ENCODE data around the gene LDLRAD3. TPM values are rescaled to one million over a fixed set of nuclear protein-coding genes. Genes with fewer than 3 reads are reported as not detected.

Gene LDLRAD3
- polyA plus RNA-seq, 1 donor (not counting 4 experiments of a cell fraction or from before 2014, with no cell fraction given): 13.1 TPM

DNA sequence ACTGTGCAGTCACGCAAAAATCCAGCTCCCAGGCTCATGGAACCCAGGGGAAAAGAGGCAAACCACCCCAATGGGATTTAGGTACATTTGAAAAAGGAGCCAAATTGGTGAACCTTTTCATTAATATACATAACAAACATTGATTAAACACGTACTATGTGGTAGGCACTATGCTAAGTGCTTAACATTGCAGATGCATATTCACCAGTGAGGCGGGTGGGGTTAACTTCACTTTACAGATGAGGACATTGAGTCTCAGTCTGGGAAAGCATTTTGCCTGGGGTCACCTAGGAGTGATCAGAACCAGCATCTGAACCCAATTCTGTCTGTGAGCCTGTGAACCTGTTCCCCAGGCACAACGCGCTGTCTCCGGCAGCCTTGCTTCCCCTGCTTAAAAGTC is 199.0 kb downstream of the LDLRAD3 start:
- H3K9me3 ChIP-seq (ENCODE audit: control insufficient read depth, low read depth, low read length): no peaks in the 10 kb centered on the region
- no peaks in the 10 kb centered on the region for H4K20me1 ChIP-seq (ENCODE audit: control insufficient read depth, extremely low read depth, insufficient read depth, low read length)
- dilution Hi-C loops (cut with MboI; ENCODE audit: extremely low pct_ligation_motif_present, low sequenced_read_pairs): no loop called here
- no peaks in the 10 kb centered on the region for H3K9me1 ChIP-seq (ENCODE audit: control insufficient read depth, extremely low read depth, insufficient read depth, low read length)
- no peaks in the 10 kb centered on the region for H3K27me3 ChIP-seq (ENCODE audit: control insufficient read depth, extremely low read depth, insufficient read depth, low read length)
- H3K36me3 ChIP-seq (ENCODE audit: control insufficient read depth in 2 of 2, extremely low read depth in 1 of 2, insufficient read depth in 2 of 2, low read length in 2 of 2): peaks cover 0 to 1% of the 10 kb centered on the region in 2 experiments
- no peak for FAIRE-seq
- H3K79me2 ChIP-seq (ENCODE audit: control insufficient read depth, insufficient read depth, low read length): no peaks in the 10 kb centered on the region
- TF ChIP-seq, protein P1, sequence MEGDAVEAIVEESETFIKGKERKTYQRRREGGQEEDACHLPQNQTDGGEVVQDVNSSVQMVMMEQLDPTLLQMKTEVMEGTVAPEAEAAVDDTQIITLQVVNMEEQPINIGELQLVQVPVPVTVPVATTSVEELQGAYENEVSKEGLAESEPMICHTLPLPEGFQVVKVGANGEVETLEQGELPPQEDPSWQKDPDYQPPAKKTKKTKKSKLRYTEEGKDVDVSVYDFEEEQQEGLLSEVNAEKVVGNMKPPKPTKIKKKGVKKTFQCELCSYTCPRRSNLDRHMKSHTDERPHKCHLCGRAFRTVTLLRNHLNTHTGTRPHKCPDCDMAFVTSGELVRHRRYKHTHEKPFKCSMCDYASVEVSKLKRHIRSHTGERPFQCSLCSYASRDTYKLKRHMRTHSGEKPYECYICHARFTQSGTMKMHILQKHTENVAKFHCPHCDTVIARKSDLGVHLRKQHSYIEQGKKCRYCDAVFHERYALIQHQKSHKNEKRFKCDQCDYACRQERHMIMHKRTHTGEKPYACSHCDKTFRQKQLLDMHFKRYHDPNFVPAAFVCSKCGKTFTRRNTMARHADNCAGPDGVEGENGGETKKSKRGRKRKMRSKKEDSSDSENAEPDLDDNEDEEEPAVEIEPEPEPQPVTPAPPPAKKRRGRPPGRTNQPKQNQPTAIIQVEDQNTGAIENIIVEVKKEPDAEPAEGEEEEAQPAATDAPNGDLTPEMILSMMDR (optimal IDR thresholded peaks at IDR 0.05 in 1 of 3, IDR thresholded peaks at IDR 0.05 in 1 of 3, conservative IDR thresholded peaks at IDR 0.05 in 1 of 3; ENCODE audit: extremely low read depth in 1 of 3, insufficient read depth in 2 of 3, low read length in 3 of 3): no peak
- TF ChIP-seq EZH2 (IDR thresholded peaks at IDR 0.05; ENCODE audit: low read length): no peak
- H3K4me1 ChIP-seq (ENCODE audit: control insufficient read depth, extremely low read depth, insufficient read depth, low read length): peaks cover 12% of the 10 kb centered on the region
- no peak overlapping the region for H3K4me2 ChIP-seq (ENCODE audit: control insufficient read depth, extremely low read depth, insufficient read depth, low read depth, low read length)
- no peak overlapping the region for H3K4me3 ChIP-seq (ENCODE audit: control insufficient read depth in 2 of 3, extremely low read depth in 1 of 3, insufficient read depth in 2 of 3, low read depth in 1 of 3, low read length in 3 of 3)
- H2AFZ ChIP-seq (ENCODE audit: control insufficient read depth, low read length): no peak overlapping the region
- DNase-seq (ENCODE audit: low read depth, low spot score): no peak
- H3K9ac ChIP-seq (ENCODE audit: control insufficient read depth, extremely low read depth, insufficient read depth, low read length): no peak overlapping the region
- no peak overlapping the region for H3K27ac ChIP-seq (ENCODE audit: control insufficient read depth, insufficient read depth, low read length)

DNA sequence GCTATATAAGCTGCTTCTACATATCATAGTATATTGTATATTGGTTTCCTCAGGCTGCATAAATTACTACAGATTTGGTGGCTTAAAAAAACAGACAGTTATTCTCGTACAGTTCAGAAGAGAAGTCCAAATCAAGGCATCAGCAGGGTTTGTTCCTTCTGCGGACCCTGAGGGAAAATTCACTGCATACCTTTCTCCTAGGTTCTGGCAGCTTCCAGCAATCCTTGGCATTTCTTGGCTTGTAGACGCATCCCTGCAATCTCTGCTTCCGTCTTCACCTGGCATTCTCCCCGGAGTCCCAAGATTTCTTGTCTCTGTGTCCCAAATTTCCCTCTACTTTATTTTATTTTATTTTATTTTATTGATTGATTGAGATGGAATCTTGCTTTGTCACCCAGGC is 202.6 kb downstream of the LDLRAD3 start:
- DNase-seq (ENCODE audit: low read depth, low spot score): no peak
- TF ChIP-seq, protein P1 (optimal IDR thresholded peaks at IDR 0.05 in 1 of 3, IDR thresholded peaks at IDR 0.05 in 1 of 3, conservative IDR thresholded peaks at IDR 0.05 in 1 of 3; ENCODE audit: extremely low read depth in 1 of 3, insufficient read depth in 2 of 3, low read length in 3 of 3): no peak
- TF ChIP-seq EZH2 (IDR thresholded peaks at IDR 0.05; ENCODE audit: low read length): no peak
- Histone ChIP-seq H3K4me1 (ENCODE audit: control insufficient read depth, extremely low read depth, insufficient read depth, low read length) (peaks cover 37% of the 10 kb centered on the region), H2AFZ (ENCODE audit: control insufficient read depth, low read length) (no peak overlapping the region), H3K9me1 (ENCODE audit: control insufficient read depth, extremely low read depth, insufficient read depth, low read length) (no peaks in the 10 kb centered on the region), H3K4me3 (ENCODE audit: control insufficient read depth in 2 of 3, extremely low read depth in 1 of 3, insufficient read depth in 2 of 3, low read depth in 1 of 3, low read length in 3 of 3) (peak overlapping the region in 1 of 3 experiments; percentile 13), H3K27ac (ENCODE audit: control insufficient read depth, insufficient read depth, low read length) (peak overlapping the region; percentile 68), H3K36me3 (ENCODE audit: control insufficient read depth in 2 of 2, extremely low read depth in 1 of 2, insufficient read depth in 2 of 2, low read length in 2 of 2) (peaks cover 0 to 3% of the 10 kb centered on the region in 2 experiments), H3K4me2 (ENCODE audit: control insufficient read depth, extremely low read depth, insufficient read depth, low read depth, low read length) (peak overlapping the region; percentile 35), H4K20me1 (ENCODE audit: control insufficient read depth, extremely low read depth, insufficient read depth, low read length) (no peaks in the 10 kb centered on the region), H3K27me3 (ENCODE audit: control insufficient read depth, extremely low read depth, insufficient read depth, low read length) (no peaks in the 10 kb centered on the region), H3K9me3 (ENCODE audit: control insufficient read depth, low read depth, low read length) (no peaks in the 10 kb centered on the region), H3K79me2 (ENCODE audit: control insufficient read depth, insufficient read depth, low read length) (no peaks in the 10 kb centered on the region), H3K9ac (ENCODE audit: control insufficient read depth, extremely low read depth, insufficient read depth, low read length) (no peak overlapping the region)
- dilution Hi-C loops (cut with MboI; ENCODE audit: extremely low pct_ligation_motif_present, low sequenced_read_pairs): no loop called here
- FAIRE-seq: peak; percentile 73

Measured in keratinocyte (primary cell).